Measurements from ENCODE around the gene KAZN. TPM values are rescaled to one million over a fixed set of nuclear protein-coding genes. Genes with fewer than 3 reads are reported as not detected.

Gene KAZN
- total and polyA plus RNA-seq, 2 of the 8 experiments (the other 6 are each of a cell fraction or from before 2014, with no cell fraction given), result 3.7 to 11.8 TPM

GRCh38 chr1:15158506-15159165 is 560.2 kb downstream of the KAZN start:
- no peak overlapping the region for H2AFZ ChIP-seq (ENCODE audit: low read length)
- H3K23ac ChIP-seq (ENCODE audit: insufficient read length), result no peak overlapping the region
- no peak for TF ChIP-seq EZH2 (IDR thresholded peaks at IDR 0.05; ENCODE audit: low read depth, low read length, severe bottlenecking)
- no peak for TF ChIP-seq POU5F1 (IDR thresholded peaks at IDR 0.05; ENCODE audit: low read depth, low read length)
- TF ChIP-seq SRF (IDR thresholded peaks at IDR 0.05; ENCODE audit: low read depth, low read length), result no peak
- TF ChIP-seq CEBPB (IDR thresholded peaks at IDR 0.05; ENCODE audit: low read depth, low read length), result peak; percentile 73; the same call in 1 of the 2 replicates
- FAIRE-seq, result no peak
- H3K18ac ChIP-seq (ENCODE audit: extremely low read depth, low read length), result no peak overlapping the region
- H4K91ac ChIP-seq (replicated peaks; ENCODE audit: insufficient read length, low read length), result no peak overlapping the region
- no peak overlapping the region for H3K4me2 ChIP-seq (ENCODE audit: insufficient read depth in 1 of 2, low read depth in 2 of 2, low read length in 2 of 2)
- H2BK12ac ChIP-seq (ENCODE audit: low read depth, low read length), result no peak overlapping the region
- H3K4ac ChIP-seq (replicated peaks; ENCODE audit: insufficient read length, low read depth, low read length), result no peak overlapping the region
- H4K8ac ChIP-seq (ENCODE audit: extremely low read depth, insufficient read depth, low read length), result no peak overlapping the region
- peaks cover 5% of the 10 kb centered on the region; the same call in 1 of the 2 replicates for H3K79me1 ChIP-seq (ENCODE audit: low read depth, low read length)
- peaks cover 0 to 38% of the 10 kb centered on the region in 2 experiments; a peak in 3 of 4 replicates for H3K79me2 ChIP-seq (ENCODE audit: control insufficient read depth in 1 of 2, insufficient read depth in 2 of 2, low read length in 2 of 2)
- H3K4me1 ChIP-seq (replicated peaks in 1 of 4; ENCODE audit: control insufficient read depth in 3 of 4, insufficient read depth in 4 of 4, low read length in 3 of 4), result peaks cover 3 to 15% (median 9%) of the 10 kb centered on the region in 4 experiments; a peak in 6 of 7 replicates
- H4K20me1 ChIP-seq (replicated peaks in 1 of 2; ENCODE audit: control insufficient read depth in 1 of 2, insufficient read depth in 2 of 2, low read length in 2 of 2), result peaks cover 12 to 15% of the 10 kb centered on the region in 2 experiments
- H3K56ac ChIP-seq (replicated peaks; ENCODE audit: insufficient read length, low read depth, low read length), result no peak overlapping the region
- H2BK120ac ChIP-seq (replicated peaks; ENCODE audit: low read depth, low read length), result no peak overlapping the region
- no peak overlapping the region for H3K9ac ChIP-seq (replicated peaks in 1 of 4; ENCODE audit: extremely low read depth in 1 of 4, low read depth in 3 of 4, low read length in 3 of 4)
- H3K9me3 ChIP-seq (ENCODE audit: insufficient read depth in 2 of 2, low read depth in 1 of 2, low read length in 1 of 2), result no peaks in the 10 kb centered on the region
- 90% methylated on average over 13 of the region's 13 CpGs; no CpG with 5 or more reads in 1 of the 2 experiments for WGBS, 2 experiments (ENCODE audit: extremely low coverage in 1 of 2, insufficient coverage in 1 of 2, insufficient read length in 1 of 2, insufficient replicate concordance in 2 of 2, low coverage in 1 of 2, low lambda C conversion rate in 2 of 2, missing lambda C conversion rate in 1 of 2)
- no peak overlapping the region for H3K14ac ChIP-seq (ENCODE audit: insufficient read length)
- H3K27me3 ChIP-seq (replicated peaks in 1 of 4; ENCODE audit: control insufficient read depth in 3 of 4, extremely low read depth in 1 of 4, insufficient read depth in 3 of 4, low read length in 3 of 4), result peaks cover 0 to 5% (median 3%) of the 10 kb centered on the region in 4 experiments; a peak in 4 of 7 replicates
- no peak overlapping the region for H2AK5ac ChIP-seq (ENCODE audit: low read depth, low read length)
- no peaks in the 10 kb centered on the region for H3K36me3 ChIP-seq (ENCODE audit: control insufficient read depth in 2 of 4, insufficient read depth in 4 of 4, low read length in 3 of 4)
- CTCF ChIA-PET (ENCODE audit: partially characterized antibody), result interaction anchor here (0.5 to 4.1 kb wide), 4 partner anchors 30 to 143 kb away, joined by 4 to 15 read pairs (median 6); no protein-coding TSS in a partner anchor
- POLR2A ChIA-PET (ENCODE audit: partially characterized antibody), result no interaction called here
- H3K4me3 ChIP-seq (ENCODE audit: extremely low read depth in 1 of 4, insufficient read depth in 2 of 4, low read depth in 3 of 4, low read length in 4 of 4), result no peak overlapping the region
- DNase-seq (ENCODE audit: low read depth in 1 of 2, low spot score in 2 of 2), result no peak
- no peak overlapping the region for H2BK15ac ChIP-seq (ENCODE audit: low read length)
- H3K27ac ChIP-seq (ENCODE audit: low read depth, low read length), result no peak overlapping the region
- no peak overlapping the region for H2BK5ac ChIP-seq (ENCODE audit: low read depth, low read length)
- H4K5ac ChIP-seq (ENCODE audit: insufficient read length, low read depth, low read length), result no peak overlapping the region
- peaks cover 6% of the 10 kb centered on the region; the same call in 1 of the 2 replicates for H3K23me2 ChIP-seq (ENCODE audit: low read depth, low read length)
- H2BK20ac ChIP-seq (ENCODE audit: low read length), result no peak overlapping the region
